Panc1 (cell line): Measurements from ENCODE around the gene PLP1. TPM values are rescaled to one million over a fixed set of nuclear protein-coding genes. Genes with fewer than 3 reads are reported as not detected.

ENCODE experiments used
- ATAC-seq: fragments of 200-7000 bp; cut with Tn5 transposase; 2 replicates; pipeline ENCODE4 v1.9.1; 2020; ENCODE audit warnings: mild to moderate bottlenecking, moderate library complexity
- BruUV-seq: library from RNA; stranded (reverse); fragments of 400-500 nt; replicated peaks from 2 replicates; lab custom pipeline; 2021; lab: Mats Ljungman, UMichigan
- CTCF ChIA-PET: fragments of 300-600 bp; sonication (Branson Sonifier 250); formaldehyde crosslinking; loops from one replicate; lab custom pipeline; 2022; ENCODE audit warnings: antibody characterized with exemption; lab: Charles Lee
- POLR2A ChIA-PET: fragments of 300-600 bp; sonication (Branson Sonifier 250); formaldehyde crosslinking; loops from one replicate; lab custom pipeline; 2022; ENCODE audit warnings: antibody characterized with exemption; lab: Charles Lee
- DNase-seq: peaks from one replicate; pipeline ENCODE4 v3.0.0-alpha.2; 2010; ENCODE audit warnings: low read depth, low spot score
- H3K27ac ChIP-seq: 2 replicates; pipeline ENCODE4 v1.5.1; 2011; ENCODE audit warnings: mild to moderate bottlenecking, low read length, inconsistent platforms
- H3K27me3 ChIP-seq: fragments of 200-500 bp; sonication (Bioruptor generic); 2 replicates; pipeline ENCODE4 v1.6.0; 2014; ENCODE audit warnings: low read length, inconsistent platforms; ENCODE audit not compliant: control insufficient read depth, insufficient read depth
- H3K36me3 ChIP-seq: fragments of 200-500 bp; sonication (Bioruptor generic); 2 replicates; pipeline ENCODE4 v1.5.1; 2014; ENCODE audit warnings: inconsistent platforms, mild to moderate bottlenecking, low read length, moderate library complexity; ENCODE audit not compliant: control insufficient read depth, insufficient read depth
- H3K4me1 ChIP-seq: 2 replicates; pipeline ENCODE4 v1.5.1; 2011; ENCODE audit warnings: inconsistent platforms, mild to moderate bottlenecking, low read length, moderate library complexity; ENCODE audit not compliant: control insufficient read depth, insufficient read depth
- H3K4me3 ChIP-seq, 2 experiments: 2 replicates each; pipeline ENCODE4 v1.5.1; 2011 to 2012; ENCODE audit warnings: low read depth in 2 of 2, low read length in 2 of 2, mild to moderate bottlenecking in 2 of 2, inconsistent platforms in 1 of 2, moderate library complexity in 1 of 2
- H3K9me3 ChIP-seq: fragments of 200-500 bp; sonication (Bioruptor generic); 2 replicates; pipeline ENCODE4 v1.5.1; 2014; ENCODE audit warnings: low read depth, mild to moderate bottlenecking, inconsistent platforms, low read length, moderate library complexity; ENCODE audit not compliant: control insufficient read depth, insufficient read depth
- POLR2AphosphoS5 ChIP-seq: IDR thresholded peaks from 2 replicates; pipeline ENCODE4 v1.6.1; 2012; ENCODE audit warnings: mild to moderate bottlenecking, low read depth, low read length, moderate library complexity
- SIN3A ChIP-seq: IDR thresholded peaks from 2 replicates; pipeline ENCODE4 v1.6.1; 2012; ENCODE audit warnings: low read depth, mild to moderate bottlenecking, low read length, moderate library complexity, borderline replicate concordance; ENCODE audit not compliant: insufficient read depth
- TCF7L2 ChIP-seq: IDR thresholded peaks from 2 replicates; pipeline ENCODE4 v1.6.1; 2011; ENCODE audit warnings: mild to moderate bottlenecking, low read depth, low read length, inconsistent platforms
- in situ Hi-C: cut with HindIII; loops from 2 replicates; pipeline ENCODE4 v1.10.0; 2016; ENCODE audit warnings: low sequenced_read_pairs, low pct_unique_long_range_greater_than_20kb
- intact Hi-C: fragments of 100-400 bp; cut with micrococcal nuclease; formaldehyde crosslinking; loops from one replicate; pipeline ENCODE4 v1.10.0; 2022; ENCODE audit not compliant: unreplicated experiment
- total RNA-seq: library from RNA; stranded (reverse); gene quantifications from one replicate; pipeline ENCODE4 v1.2.1, GENCODE V29; 2021; ENCODE audit not compliant: unreplicated experiment
- TF ChIP-seq, protein P1 (sequence below), 2 experiments: IDR thresholded peaks; 2 replicates each; pipeline ENCODE4 v1.6.1; 2011 to 2012; ENCODE audit warnings: low read depth in 2 of 2, control low read depth in 1 of 2, low read length in 1 of 2, mild to moderate bottlenecking in 1 of 2, moderate library complexity in 1 of 2; ENCODE audit not compliant: insufficient read depth in 1 of 2
- TF ChIP-seq, protein P2 (sequence below): fragments of 450-650 bp; IDR thresholded peaks from 2 replicates; pipeline ENCODE4 v1.5.1; 2017; ENCODE audit warnings: mild to moderate bottlenecking

The PLP1 gene
- total RNA-seq, 1 experiment from 2014 or later: 0.13 TPM

DNA sequence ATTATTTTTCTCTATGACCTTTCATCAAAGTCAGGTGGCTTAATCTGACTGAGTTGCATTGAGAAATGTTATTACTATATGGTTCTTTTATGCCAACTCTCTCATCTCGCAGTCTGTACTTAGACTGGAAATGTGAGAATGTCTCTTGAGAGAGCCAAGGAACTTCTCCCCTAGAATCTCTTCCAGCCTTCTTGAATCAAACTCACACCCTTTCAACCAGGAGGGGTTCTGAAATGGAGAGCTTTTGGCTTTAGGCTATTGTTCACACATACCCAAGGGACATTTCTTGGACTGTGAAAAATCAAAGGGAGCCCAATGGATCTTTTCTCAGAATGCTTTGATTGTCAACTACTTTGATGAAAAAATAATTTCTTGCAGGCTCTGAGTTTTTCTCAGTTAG lies 5.1 kb downstream of the PLP1 start:
- no peaks in the 10 kb centered on the region for H3K4me1 ChIP-seq
- in situ Hi-C loops: no loop called here
- no peak for ATAC-seq
- intact Hi-C loops: no loop called here
- no peak for DNase-seq
- no peaks in the 10 kb centered on the region for H3K36me3 ChIP-seq
- no peak overlapping the region for H3K4me3 ChIP-seq
- CTCF ChIA-PET: no interaction called here
- H3K27ac ChIP-seq: no peak overlapping the region
- TF ChIP-seq SIN3A: no peak
- TF ChIP-seq, protein P1, sequence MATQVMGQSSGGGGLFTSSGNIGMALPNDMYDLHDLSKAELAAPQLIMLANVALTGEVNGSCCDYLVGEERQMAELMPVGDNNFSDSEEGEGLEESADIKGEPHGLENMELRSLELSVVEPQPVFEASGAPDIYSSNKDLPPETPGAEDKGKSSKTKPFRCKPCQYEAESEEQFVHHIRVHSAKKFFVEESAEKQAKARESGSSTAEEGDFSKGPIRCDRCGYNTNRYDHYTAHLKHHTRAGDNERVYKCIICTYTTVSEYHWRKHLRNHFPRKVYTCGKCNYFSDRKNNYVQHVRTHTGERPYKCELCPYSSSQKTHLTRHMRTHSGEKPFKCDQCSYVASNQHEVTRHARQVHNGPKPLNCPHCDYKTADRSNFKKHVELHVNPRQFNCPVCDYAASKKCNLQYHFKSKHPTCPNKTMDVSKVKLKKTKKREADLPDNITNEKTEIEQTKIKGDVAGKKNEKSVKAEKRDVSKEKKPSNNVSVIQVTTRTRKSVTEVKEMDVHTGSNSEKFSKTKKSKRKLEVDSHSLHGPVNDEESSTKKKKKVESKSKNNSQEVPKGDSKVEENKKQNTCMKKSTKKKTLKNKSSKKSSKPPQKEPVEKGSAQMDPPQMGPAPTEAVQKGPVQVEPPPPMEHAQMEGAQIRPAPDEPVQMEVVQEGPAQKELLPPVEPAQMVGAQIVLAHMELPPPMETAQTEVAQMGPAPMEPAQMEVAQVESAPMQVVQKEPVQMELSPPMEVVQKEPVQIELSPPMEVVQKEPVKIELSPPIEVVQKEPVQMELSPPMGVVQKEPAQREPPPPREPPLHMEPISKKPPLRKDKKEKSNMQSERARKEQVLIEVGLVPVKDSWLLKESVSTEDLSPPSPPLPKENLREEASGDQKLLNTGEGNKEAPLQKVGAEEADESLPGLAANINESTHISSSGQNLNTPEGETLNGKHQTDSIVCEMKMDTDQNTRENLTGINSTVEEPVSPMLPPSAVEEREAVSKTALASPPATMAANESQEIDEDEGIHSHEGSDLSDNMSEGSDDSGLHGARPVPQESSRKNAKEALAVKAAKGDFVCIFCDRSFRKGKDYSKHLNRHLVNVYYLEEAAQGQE (IDR thresholded peaks at IDR 0.05; ENCODE audit: insufficient read depth in 1 of 2, low read depth in 2 of 2, low read length in 1 of 2): no peak
- TF ChIP-seq POLR2AphosphoS5: no peak
- TF ChIP-seq TCF7L2: no peak
- TF ChIP-seq, protein P2, sequence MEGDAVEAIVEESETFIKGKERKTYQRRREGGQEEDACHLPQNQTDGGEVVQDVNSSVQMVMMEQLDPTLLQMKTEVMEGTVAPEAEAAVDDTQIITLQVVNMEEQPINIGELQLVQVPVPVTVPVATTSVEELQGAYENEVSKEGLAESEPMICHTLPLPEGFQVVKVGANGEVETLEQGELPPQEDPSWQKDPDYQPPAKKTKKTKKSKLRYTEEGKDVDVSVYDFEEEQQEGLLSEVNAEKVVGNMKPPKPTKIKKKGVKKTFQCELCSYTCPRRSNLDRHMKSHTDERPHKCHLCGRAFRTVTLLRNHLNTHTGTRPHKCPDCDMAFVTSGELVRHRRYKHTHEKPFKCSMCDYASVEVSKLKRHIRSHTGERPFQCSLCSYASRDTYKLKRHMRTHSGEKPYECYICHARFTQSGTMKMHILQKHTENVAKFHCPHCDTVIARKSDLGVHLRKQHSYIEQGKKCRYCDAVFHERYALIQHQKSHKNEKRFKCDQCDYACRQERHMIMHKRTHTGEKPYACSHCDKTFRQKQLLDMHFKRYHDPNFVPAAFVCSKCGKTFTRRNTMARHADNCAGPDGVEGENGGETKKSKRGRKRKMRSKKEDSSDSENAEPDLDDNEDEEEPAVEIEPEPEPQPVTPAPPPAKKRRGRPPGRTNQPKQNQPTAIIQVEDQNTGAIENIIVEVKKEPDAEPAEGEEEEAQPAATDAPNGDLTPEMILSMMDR: no peak
- no TSS peak for BruUV-seq
- no peaks in the 10 kb centered on the region for H3K9me3 ChIP-seq
- POLR2A ChIA-PET: no interaction called here
- peaks cover 13% of the 10 kb centered on the region for H3K27me3 ChIP-seq

DNA sequence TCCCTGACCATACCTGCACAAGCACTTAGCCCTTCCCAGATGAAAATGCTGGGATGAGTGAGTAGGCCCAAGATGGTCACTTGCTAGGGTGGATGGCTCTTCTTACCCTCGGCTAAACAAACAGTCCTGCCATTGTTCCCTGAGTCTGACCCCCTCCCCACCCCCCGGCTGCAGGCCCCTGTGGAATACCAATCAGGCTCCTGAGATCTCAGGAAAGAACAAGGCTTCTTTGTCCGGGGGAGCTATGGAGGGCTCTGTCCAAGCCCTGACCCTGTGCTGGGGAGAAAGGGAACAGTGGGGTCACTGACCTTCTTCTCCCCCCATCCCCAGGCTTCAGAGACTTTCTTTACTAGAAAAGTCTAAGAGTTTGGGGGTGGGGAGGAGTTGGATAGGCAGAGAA lies 6.0 kb downstream of the PLP1 start:
- H3K36me3 ChIP-seq: no peaks in the 10 kb centered on the region
- H3K27ac ChIP-seq: no peak overlapping the region
- BruUV-seq: no TSS peak
- no peaks in the 10 kb centered on the region for H3K9me3 ChIP-seq
- intact Hi-C loops: no loop called here
- ChIA-PET CTCF (no interaction called here), POLR2A (no interaction called here)
- peaks cover 12% of the 10 kb centered on the region for H3K27me3 ChIP-seq
- no peak for DNase-seq
- TF ChIP-seq, protein P2: no peak
- TF ChIP-seq TCF7L2 (no peak), SIN3A (no peak), POLR2AphosphoS5 (no peak)
- TF ChIP-seq, protein P1 (IDR thresholded peaks at IDR 0.05; ENCODE audit: insufficient read depth in 1 of 2, low read depth in 2 of 2, low read length in 1 of 2): no peak
- ATAC-seq: no peak
- no peaks in the 10 kb centered on the region for H3K4me1 ChIP-seq
- no peak overlapping the region for H3K4me3 ChIP-seq
- in situ Hi-C loops: no loop called here
